PC-9 (cell line): ENCODE measurements around the gene RABL2A.
"Not testable (repeated sequence)": the region's sequence is repeated elsewhere in the genome, so short reads cannot be mapped to it uniquely, and the experiment has no call there.

ENCODE experiments used
- EZH2 ChIP-seq: fragments of 200-600 bp; sonication (generic); IDR thresholded peaks from 2 replicates; pipeline ENCODE4 v1.8.0; 2017; ENCODE audit warnings: antibody characterized with exemption, low read depth
- TF ChIP-seq, protein P1 (sequence below): fragments of 200-600 bp; sonication (generic); conservative IDR thresholded peaks from 2 replicates; pipeline ENCODE4 v1.6.1; 2017; ENCODE audit warnings: mixed run types, antibody characterized with exemption, mild to moderate bottlenecking, moderate library complexity

- TF ChIP-seq, protein P1, sequence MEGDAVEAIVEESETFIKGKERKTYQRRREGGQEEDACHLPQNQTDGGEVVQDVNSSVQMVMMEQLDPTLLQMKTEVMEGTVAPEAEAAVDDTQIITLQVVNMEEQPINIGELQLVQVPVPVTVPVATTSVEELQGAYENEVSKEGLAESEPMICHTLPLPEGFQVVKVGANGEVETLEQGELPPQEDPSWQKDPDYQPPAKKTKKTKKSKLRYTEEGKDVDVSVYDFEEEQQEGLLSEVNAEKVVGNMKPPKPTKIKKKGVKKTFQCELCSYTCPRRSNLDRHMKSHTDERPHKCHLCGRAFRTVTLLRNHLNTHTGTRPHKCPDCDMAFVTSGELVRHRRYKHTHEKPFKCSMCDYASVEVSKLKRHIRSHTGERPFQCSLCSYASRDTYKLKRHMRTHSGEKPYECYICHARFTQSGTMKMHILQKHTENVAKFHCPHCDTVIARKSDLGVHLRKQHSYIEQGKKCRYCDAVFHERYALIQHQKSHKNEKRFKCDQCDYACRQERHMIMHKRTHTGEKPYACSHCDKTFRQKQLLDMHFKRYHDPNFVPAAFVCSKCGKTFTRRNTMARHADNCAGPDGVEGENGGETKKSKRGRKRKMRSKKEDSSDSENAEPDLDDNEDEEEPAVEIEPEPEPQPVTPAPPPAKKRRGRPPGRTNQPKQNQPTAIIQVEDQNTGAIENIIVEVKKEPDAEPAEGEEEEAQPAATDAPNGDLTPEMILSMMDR = not testable (repeated sequence)
- TF ChIP-seq EZH2 = not testable (repeated sequence)
These were observed 30.7 kb downstream of the RABL2A start for GRCh38 chr2:113657735-113658134.
